Suprapubic skin (tissue), 3 donors: Measurements from ENCODE around the gene SORCS2.

ENCODE experiments used
- EP300 ChIP-seq: sonication (generic); formaldehyde crosslinking; IDR thresholded peaks from one replicate; pipeline ENCODE4 v1.6.1; 2017; ENCODE audit warnings: antibody characterized with exemption
- POLR2A ChIP-seq, 2 donors: fragments of 450-650 bp; IDR thresholded peaks; one replicate each; pipeline ENCODE4 v1.6.1; 2017; ENCODE audit warnings: antibody characterized with exemption in 2 of 2, mild to moderate bottlenecking in 2 of 2, moderate library complexity in 2 of 2
- TF ChIP-seq, protein P1 (sequence below), 2 donors: fragments of 200-600 bp in 1 of 2; fragments of 450-650 bp in 1 of 2; sonication (generic) in 1 of 2; IDR thresholded peaks; one replicate each; pipeline ENCODE4 v1.5.1; 2016 to 2019; ENCODE audit warnings: antibody characterized with exemption in 2 of 2, mild to moderate bottlenecking in 1 of 2, moderate library complexity in 1 of 2

DNA sequence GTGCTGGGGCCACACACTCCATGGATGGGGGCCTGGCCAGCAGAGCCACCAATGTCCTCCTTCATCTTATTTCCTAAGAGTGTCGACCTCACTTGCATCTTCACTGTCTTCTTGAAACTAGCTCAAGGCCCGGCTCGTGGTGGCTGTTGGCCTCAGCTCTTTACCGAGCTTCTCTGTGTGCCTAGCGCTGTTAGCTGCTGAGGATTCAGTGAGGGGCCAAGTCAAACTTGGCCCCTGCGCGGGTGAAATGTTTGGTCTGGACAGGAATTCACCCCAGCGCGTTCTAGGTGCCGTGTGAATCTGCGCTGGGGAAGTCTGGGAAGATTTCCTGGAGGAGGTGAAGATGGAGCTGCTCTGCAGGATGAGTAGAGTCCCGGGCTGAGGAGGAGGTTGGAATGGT lies 8.5 kb downstream of the SORCS2 start:
- TF ChIP-seq, protein P1, sequence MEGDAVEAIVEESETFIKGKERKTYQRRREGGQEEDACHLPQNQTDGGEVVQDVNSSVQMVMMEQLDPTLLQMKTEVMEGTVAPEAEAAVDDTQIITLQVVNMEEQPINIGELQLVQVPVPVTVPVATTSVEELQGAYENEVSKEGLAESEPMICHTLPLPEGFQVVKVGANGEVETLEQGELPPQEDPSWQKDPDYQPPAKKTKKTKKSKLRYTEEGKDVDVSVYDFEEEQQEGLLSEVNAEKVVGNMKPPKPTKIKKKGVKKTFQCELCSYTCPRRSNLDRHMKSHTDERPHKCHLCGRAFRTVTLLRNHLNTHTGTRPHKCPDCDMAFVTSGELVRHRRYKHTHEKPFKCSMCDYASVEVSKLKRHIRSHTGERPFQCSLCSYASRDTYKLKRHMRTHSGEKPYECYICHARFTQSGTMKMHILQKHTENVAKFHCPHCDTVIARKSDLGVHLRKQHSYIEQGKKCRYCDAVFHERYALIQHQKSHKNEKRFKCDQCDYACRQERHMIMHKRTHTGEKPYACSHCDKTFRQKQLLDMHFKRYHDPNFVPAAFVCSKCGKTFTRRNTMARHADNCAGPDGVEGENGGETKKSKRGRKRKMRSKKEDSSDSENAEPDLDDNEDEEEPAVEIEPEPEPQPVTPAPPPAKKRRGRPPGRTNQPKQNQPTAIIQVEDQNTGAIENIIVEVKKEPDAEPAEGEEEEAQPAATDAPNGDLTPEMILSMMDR (IDR thresholded peaks at IDR 0.05), result no peak
- TF ChIP-seq EP300 (no peak), POLR2A (IDR thresholded peaks at IDR 0.05) (no peak)
